DND-41 (cell line): ENCODE measurements around the gene TBC1D2B.
"Not testable (repeated sequence)": the region's sequence is repeated elsewhere in the genome, so short reads cannot be mapped to it uniquely, and the experiment has no call there.

Experiments
- ATAC-seq: fragments of 200-7000 bp; cut with Tn5 transposase; 3 replicates; pipeline ENCODE4 v1.9.1; 2021; ENCODE audit warnings: low read depth; ENCODE audit not compliant: insufficient read depth
- DNase-seq: peaks from one replicate; pipeline ENCODE4 v3.0.0-alpha.2; 2020
- H2AFZ ChIP-seq: 2 replicates; pipeline ENCODE4 v1.6.0; 2012; ENCODE audit warnings: low read depth, low read length
- H3K27ac ChIP-seq: 2 replicates; pipeline ENCODE4 v1.5.1; 2012; ENCODE audit warnings: low read length, inconsistent platforms
- H3K27me3 ChIP-seq: fragments of 200-600 bp; sonication (generic); 2 replicates; pipeline ENCODE4 v1.6.0; 2012; ENCODE audit warnings: low read length, mild to moderate bottlenecking, inconsistent platforms; ENCODE audit not compliant: insufficient read depth, poor library complexity
- H3K36me3 ChIP-seq: 2 replicates; pipeline ENCODE4 v1.5.1; 2012; ENCODE audit warnings: low read length, inconsistent platforms; ENCODE audit not compliant: insufficient read depth
- H3K4me1 ChIP-seq: 2 replicates; pipeline ENCODE4 v1.5.1; 2012; ENCODE audit warnings: mild to moderate bottlenecking, low read length; ENCODE audit not compliant: insufficient read depth
- H3K4me2 ChIP-seq: 2 replicates; pipeline ENCODE4 v1.6.0; 2012; ENCODE audit warnings: mild to moderate bottlenecking, moderate library complexity, low read length, inconsistent platforms; ENCODE audit not compliant: insufficient read depth
- H3K4me3 ChIP-seq, 2 experiments: fragments of 200-600 bp in 1 of 2; shearing (Covaris generic) in 1 of 2; 2 replicates each; pipeline ENCODE4 v1.5.1; 2012 to 2016; ENCODE audit warnings: inconsistent platforms in 2 of 2, low read length in 2 of 2, mild to moderate bottlenecking in 2 of 2, low read depth in 1 of 2, moderate library complexity in 1 of 2
- H3K79me2 ChIP-seq: 2 replicates; pipeline ENCODE4 v1.6.0; 2012; ENCODE audit warnings: low read length, inconsistent platforms; ENCODE audit not compliant: insufficient read depth
- H3K9ac ChIP-seq: 2 replicates; pipeline ENCODE4 v1.6.0; 2012; ENCODE audit warnings: low read depth, mild to moderate bottlenecking, inconsistent platforms, low read length, moderate library complexity
- H3K9me3 ChIP-seq: 2 replicates; pipeline ENCODE4 v1.5.1; 2012; ENCODE audit warnings: low read length, moderate library complexity, mild to moderate bottlenecking, inconsistent platforms; ENCODE audit not compliant: insufficient read depth, severe bottlenecking
- H4K20me1 ChIP-seq: 2 replicates; pipeline ENCODE4 v1.6.0; 2012; ENCODE audit warnings: low read length; ENCODE audit not compliant: insufficient read depth
- CTCF ChIP-seq: IDR thresholded peaks from 2 replicates; pipeline ENCODE4 v1.5.1; 2012; ENCODE audit warnings: borderline replicate concordance, low read length, moderate library complexity, mild to moderate bottlenecking; ENCODE audit not compliant: poor library complexity, severe bottlenecking; ENCODE audit errors: extremely low read depth
- EZH2 ChIP-seq: IDR thresholded peaks from 3 replicates; pipeline ENCODE4 v1.6.1; 2012; ENCODE audit warnings: borderline replicate concordance, low read depth, mild to moderate bottlenecking, moderate library complexity, low read length, inconsistent platforms; ENCODE audit not compliant: severe bottlenecking

Gene TBC1D2B

GRCh38 chr15:77982127-77982490, 95.4 kb downstream of the TBC1D2B start:
- H3K4me2 ChIP-seq = no peak overlapping the region
- TF ChIP-seq CTCF = no peak
- no peak for TF ChIP-seq EZH2
- no peak overlapping the region for H3K4me3 ChIP-seq
- no peaks in the 10 kb centered on the region for H3K9me3 ChIP-seq
- no peak overlapping the region for H3K9ac ChIP-seq
- H4K20me1 ChIP-seq = no peaks in the 10 kb centered on the region
- H3K36me3 ChIP-seq = no peaks in the 10 kb centered on the region
- H3K27ac ChIP-seq = no peak overlapping the region
- no peaks in the 10 kb centered on the region for H3K27me3 ChIP-seq
- ATAC-seq = no peak
- no peak overlapping the region for H2AFZ ChIP-seq
- H3K4me1 ChIP-seq = no peaks in the 10 kb centered on the region
- no peaks in the 10 kb centered on the region for H3K79me2 ChIP-seq
- DNase-seq = no peak

GRCh38 chr15:77981281-77982126, 96.0 kb downstream of the TBC1D2B start:
- no peaks in the 10 kb centered on the region for H3K4me1 ChIP-seq
- TF ChIP-seq CTCF = no peak
- TF ChIP-seq EZH2 = no peak
- no peak overlapping the region for H3K27ac ChIP-seq
- no peak for DNase-seq
- ATAC-seq = no peak
- H3K9me3 ChIP-seq = no peaks in the 10 kb centered on the region
- no peak overlapping the region for H3K4me3 ChIP-seq
- H3K4me2 ChIP-seq = no peak overlapping the region
- H3K27me3 ChIP-seq = no peaks in the 10 kb centered on the region
- no peak overlapping the region for H2AFZ ChIP-seq
- no peak overlapping the region for H3K9ac ChIP-seq
- no peaks in the 10 kb centered on the region for H4K20me1 ChIP-seq
- H3K79me2 ChIP-seq = no peaks in the 10 kb centered on the region
- H3K36me3 ChIP-seq = no peaks in the 10 kb centered on the region

GRCh38 chr15:77980674-77981073, 96.8 kb downstream of the TBC1D2B start:
- H4K20me1 ChIP-seq, H3K9me3 ChIP-seq, H3K4me3 ChIP-seq, DNase-seq, H3K4me1 ChIP-seq, ATAC-seq, H3K36me3 ChIP-seq, H2AFZ ChIP-seq, H3K9ac ChIP-seq, H3K27me3 ChIP-seq, H3K27ac ChIP-seq, H3K79me2 ChIP-seq, H3K4me2 ChIP-seq: not testable (repeated sequence)

GRCh38 chr15:77980098-77980497, 97.4 kb downstream of the TBC1D2B start:
- H3K9me3 ChIP-seq = no peaks in the 10 kb centered on the region
- no peaks in the 10 kb centered on the region for H3K36me3 ChIP-seq
- H3K79me2 ChIP-seq = no peaks in the 10 kb centered on the region
- no peak overlapping the region for H3K27ac ChIP-seq
- no peaks in the 10 kb centered on the region for H4K20me1 ChIP-seq
- no peak overlapping the region for H2AFZ ChIP-seq
- no peak for ATAC-seq
- no peaks in the 10 kb centered on the region for H3K27me3 ChIP-seq
- no peak overlapping the region for H3K4me2 ChIP-seq
- TF ChIP-seq CTCF (no peak), EZH2 (no peak)
- no peak overlapping the region for H3K4me3 ChIP-seq
- no peak overlapping the region for H3K9ac ChIP-seq
- no peaks in the 10 kb centered on the region for H3K4me1 ChIP-seq
- no peak for DNase-seq

GRCh38 chr15:77979157-77979556, 98.4 kb downstream of the TBC1D2B start:
- H2AFZ ChIP-seq, H3K9me3 ChIP-seq, H3K4me1 ChIP-seq, H3K36me3 ChIP-seq, H3K79me2 ChIP-seq, H3K27ac ChIP-seq, H3K9ac ChIP-seq, ATAC-seq, H3K4me3 ChIP-seq, H4K20me1 ChIP-seq, H3K4me2 ChIP-seq, DNase-seq, H3K27me3 ChIP-seq: not testable (repeated sequence)

- H2AFZ ChIP-seq, H3K4me1 ChIP-seq, H3K4me3 ChIP-seq, H4K20me1 ChIP-seq, H3K27me3 ChIP-seq, H3K79me2 ChIP-seq, DNase-seq, H3K9ac ChIP-seq, H3K4me2 ChIP-seq, H3K36me3 ChIP-seq, H3K9me3 ChIP-seq, H3K27ac ChIP-seq, ATAC-seq: not testable (repeated sequence)
These were observed 98.8 kb downstream of the TBC1D2B start for GRCh38 chr15:77978759-77979145.
